Rectal smooth muscle tissue (tissue), 1 donor: ENCODE results near the gene IPMK.
"Not testable (repeated sequence)": the region's sequence is repeated elsewhere in the genome, so short reads cannot be mapped to it uniquely, and the experiment has no call there.

Source experiments
- H3K27ac ChIP-seq: one replicate; pipeline ENCODE4 v1.7.0; 2013; ENCODE audit warnings: low read depth, low read length, inconsistent platforms
- H3K27me3 ChIP-seq: one replicate; pipeline ENCODE4 v1.7.0; 2013; ENCODE audit warnings: low read length; ENCODE audit not compliant: control insufficient read depth, insufficient read depth
- H3K36me3 ChIP-seq: one replicate; pipeline ENCODE4 v1.7.0; 2013; ENCODE audit warnings: low read length; ENCODE audit not compliant: control insufficient read depth, insufficient read depth
- H3K4me1 ChIP-seq: one replicate; pipeline ENCODE4 v1.7.0; 2013; ENCODE audit warnings: low read length; ENCODE audit not compliant: control insufficient read depth, insufficient read depth
- H3K4me3 ChIP-seq: one replicate; pipeline ENCODE4 v1.7.0; 2013; ENCODE audit warnings: low read length
- H3K9ac ChIP-seq: one replicate; pipeline ENCODE4 v1.7.0; 2013; ENCODE audit warnings: low read length

The IPMK gene

GRCh38 chr10:58265249-58265648 is 2.4 kb downstream of the IPMK start:
- Histone ChIP-seq H3K36me3 (no peaks in the 10 kb centered on the region), H3K4me1 (no peaks in the 10 kb centered on the region), H3K4me3 (peak overlapping the region; percentile 34), H3K27me3 (no peaks in the 10 kb centered on the region), H3K9ac (no peak overlapping the region), H3K27ac (no peak overlapping the region)

- Histone ChIP-seq H3K4me1 (no peaks in the 10 kb centered on the region), H3K27ac (no peak overlapping the region), H3K4me3 (no peak overlapping the region), H3K36me3 (no peaks in the 10 kb centered on the region), H3K9ac (no peak overlapping the region), H3K27me3 (no peaks in the 10 kb centered on the region)
Observed at GRCh38 chr10:58264780-58265179, 2.9 kb downstream of the IPMK start.

- Histone ChIP-seq H3K9ac (no peak overlapping the region), H3K4me3 (no peak overlapping the region), H3K36me3 (no peaks in the 10 kb centered on the region), H3K27ac (no peak overlapping the region), H3K4me1 (no peaks in the 10 kb centered on the region), H3K27me3 (no peaks in the 10 kb centered on the region)
Observed at GRCh38 chr10:58262766-58263165, 4.9 kb downstream of the IPMK start.

GRCh38 chr10:58260334-58260733 is 7.4 kb downstream of the IPMK start:
- no peak overlapping the region for H3K9ac ChIP-seq
- H3K4me1 ChIP-seq = no peaks in the 10 kb centered on the region
- no peaks in the 10 kb centered on the region for H3K27me3 ChIP-seq
- no peak overlapping the region for H3K27ac ChIP-seq
- H3K36me3 ChIP-seq = no peaks in the 10 kb centered on the region
- no peak overlapping the region for H3K4me3 ChIP-seq

- Histone ChIP-seq H3K4me1 (no peaks in the 10 kb centered on the region), H3K27ac (no peak overlapping the region), H3K9ac (no peak overlapping the region), H3K36me3 (no peaks in the 10 kb centered on the region), H3K4me3 (no peak overlapping the region), H3K27me3 (no peaks in the 10 kb centered on the region)
Observed at GRCh38 chr10:58258977-58259692, 8.6 kb downstream of the IPMK start.

- H3K27ac ChIP-seq, H3K27me3 ChIP-seq, H3K9ac ChIP-seq, H3K36me3 ChIP-seq, H3K4me3 ChIP-seq, H3K4me1 ChIP-seq: not testable (repeated sequence)
Observed at GRCh38 chr10:58256013-58256780, 11.5 kb downstream of the IPMK start.

GRCh38 chr10:58254644-58255043 is 13.1 kb downstream of the IPMK start:
- no peak overlapping the region for H3K4me3 ChIP-seq
- H3K4me1 ChIP-seq = no peaks in the 10 kb centered on the region
- H3K36me3 ChIP-seq = no peaks in the 10 kb centered on the region
- no peaks in the 10 kb centered on the region for H3K27me3 ChIP-seq
- no peak overlapping the region for H3K27ac ChIP-seq
- H3K9ac ChIP-seq = no peak overlapping the region

GRCh38 chr10:58253184-58253583 is 14.5 kb downstream of the IPMK start:
- no peak overlapping the region for H3K27ac ChIP-seq
- H3K4me1 ChIP-seq = no peaks in the 10 kb centered on the region
- no peak overlapping the region for H3K9ac ChIP-seq
- no peaks in the 10 kb centered on the region for H3K36me3 ChIP-seq
- no peaks in the 10 kb centered on the region for H3K27me3 ChIP-seq
- H3K4me3 ChIP-seq = no peak overlapping the region

GRCh38 chr10:58244666-58245065 is 23.0 kb downstream of the IPMK start:
- H3K27ac ChIP-seq, H3K27me3 ChIP-seq, H3K36me3 ChIP-seq, H3K4me1 ChIP-seq, H3K4me3 ChIP-seq, H3K9ac ChIP-seq: not testable (repeated sequence)

- H3K4me3 ChIP-seq, H3K4me1 ChIP-seq, H3K27ac ChIP-seq, H3K9ac ChIP-seq, H3K36me3 ChIP-seq, H3K27me3 ChIP-seq: not testable (repeated sequence)
Observed at GRCh38 chr10:58244242-58244641, 23.5 kb downstream of the IPMK start.

- not testable (repeated sequence) for H3K27me3 ChIP-seq, H3K9ac ChIP-seq, H3K4me1 ChIP-seq, H3K4me3 ChIP-seq, H3K36me3 ChIP-seq, H3K27ac ChIP-seq
Observed at GRCh38 chr10:58243801-58244200, 23.9 kb downstream of the IPMK start.

- Histone ChIP-seq H3K4me1 (no peaks in the 10 kb centered on the region), H3K27me3 (no peaks in the 10 kb centered on the region), H3K4me3 (no peak overlapping the region), H3K9ac (no peak overlapping the region), H3K36me3 (no peaks in the 10 kb centered on the region), H3K27ac (no peak overlapping the region)
Observed at GRCh38 chr10:58243269-58243668, 24.4 kb downstream of the IPMK start.

GRCh38 chr10:58241346-58241745 is 26.3 kb downstream of the IPMK start:
- Histone ChIP-seq H3K9ac (no peak overlapping the region), H3K27ac (no peak overlapping the region), H3K4me1 (no peaks in the 10 kb centered on the region), H3K36me3 (no peaks in the 10 kb centered on the region), H3K4me3 (no peak overlapping the region), H3K27me3 (no peaks in the 10 kb centered on the region)
